Left hindlimb (tissue), 1 donor: ENCODE data around the gene DDX1.
"Not testable (repeated sequence)": the region's sequence is repeated elsewhere in the genome, so short reads cannot be mapped to it uniquely, and the experiment has no call there.

Experiments used
- DNase-seq: peaks from one replicate; pipeline ENCODE4 v3.0.0-alpha.2; 2018

DDX1 gene

GRCh38 chr2:15596968-15597367 is 5.3 kb downstream of the DDX1 start:
- no peak for DNase-seq

GRCh38 chr2:15599994-15600393 is 8.3 kb downstream of the DDX1 start:
- DNase-seq: no peak

- DNase-seq: no peak
These were observed 10.0 kb downstream of the DDX1 start for GRCh38 chr2:15601681-15602080.

- DNase-seq: no peak
These were observed 10.7 kb downstream of the DDX1 start for GRCh38 chr2:15602393-15602792.

- no peak for DNase-seq
These were observed 11.5 kb downstream of the DDX1 start for GRCh38 chr2:15603044-15603765.

GRCh38 chr2:15603948-15604347 is 12.3 kb downstream of the DDX1 start:
- no peak for DNase-seq

- no peak for DNase-seq
These were observed 14.1 kb downstream of the DDX1 start for GRCh38 chr2:15605721-15606120.

GRCh38 chr2:15606481-15607441 is 15.1 kb downstream of the DDX1 start:
- DNase-seq: no peak

GRCh38 chr2:15607709-15608391 is 16.2 kb downstream of the DDX1 start:
- DNase-seq: no peak

- no peak for DNase-seq
These were observed 16.7 kb downstream of the DDX1 start for GRCh38 chr2:15608392-15608761.

GRCh38 chr2:15609341-15610042 is 17.8 kb downstream of the DDX1 start:
- DNase-seq: no peak

- DNase-seq: no peak
These were observed 18.8 kb downstream of the DDX1 start for GRCh38 chr2:15610430-15610952.

GRCh38 chr2:15612101-15612500 is 20.4 kb downstream of the DDX1 start:
- DNase-seq: not testable (repeated sequence)

GRCh38 chr2:15613736-15614429 is 22.2 kb downstream of the DDX1 start:
- no peak for DNase-seq

GRCh38 chr2:15614545-15615300 is 23.1 kb downstream of the DDX1 start:
- DNase-seq: no peak

GRCh38 chr2:15615301-15615920 is 23.7 kb downstream of the DDX1 start:
- no peak for DNase-seq

- DNase-seq: no peak
These were observed 24.8 kb downstream of the DDX1 start for GRCh38 chr2:15616429-15616828.

GRCh38 chr2:15616850-15617777 is 25.4 kb downstream of the DDX1 start:
- DNase-seq: no peak

- no peak for DNase-seq
These were observed 26.2 kb downstream of the DDX1 start for GRCh38 chr2:15617778-15618448.
